ENCODE data around the gene DDX46. TPM values are rescaled to one million over a fixed set of nuclear protein-coding genes. Genes with fewer than 3 reads are reported as not detected.

The DDX46 gene
- total RNA-seq, 1 donor from 2014 or later = 59.4 TPM

GRCh38 chr5:134817006-134817405 lies 58.4 kb downstream of the DDX46 start:
- H3K4me3 Mint-ChIP-seq (ENCODE audit: unreplicated experiment) = no peak overlapping the region
- no peaks in the 10 kb centered on the region for H3K9me3 Mint-ChIP-seq (ENCODE audit: unreplicated experiment)
- H3K27me3 Mint-ChIP-seq (ENCODE audit: unreplicated experiment) = no peaks in the 10 kb centered on the region
- H3K36me3 Mint-ChIP-seq (ENCODE audit: low read depth, unreplicated experiment) = peaks cover 15% of the 10 kb centered on the region
- no peak for TF ChIP-seq CTCF (IDR thresholded peaks at IDR 0.05; ENCODE audit: unreplicated experiment)
- no peak overlapping the region for H3K27ac Mint-ChIP-seq (ENCODE audit: unreplicated experiment)
- DNase-seq (ENCODE audit: low spot score) = no peak
- no peaks in the 10 kb centered on the region for H3K4me1 Mint-ChIP-seq (ENCODE audit: unreplicated experiment)

GRCh38 chr5:134818776-134819175 lies 60.2 kb downstream of the DDX46 start:
- H3K4me3 Mint-ChIP-seq (ENCODE audit: unreplicated experiment) = no peak overlapping the region
- H3K27ac Mint-ChIP-seq (ENCODE audit: unreplicated experiment) = no peak overlapping the region
- no peaks in the 10 kb centered on the region for H3K9me3 Mint-ChIP-seq (ENCODE audit: unreplicated experiment)
- H3K36me3 Mint-ChIP-seq (ENCODE audit: low read depth, unreplicated experiment) = peaks cover 14% of the 10 kb centered on the region
- H3K4me1 Mint-ChIP-seq (ENCODE audit: unreplicated experiment) = no peaks in the 10 kb centered on the region
- TF ChIP-seq CTCF (IDR thresholded peaks at IDR 0.05; ENCODE audit: unreplicated experiment) = no peak
- H3K27me3 Mint-ChIP-seq (ENCODE audit: unreplicated experiment) = no peaks in the 10 kb centered on the region
- no peak for DNase-seq (ENCODE audit: low spot score)

GRCh38 chr5:134819407-134819963 lies 60.9 kb downstream of the DDX46 start:
- peaks cover 14% of the 10 kb centered on the region for H3K36me3 Mint-ChIP-seq (ENCODE audit: low read depth, unreplicated experiment)
- no peaks in the 10 kb centered on the region for H3K9me3 Mint-ChIP-seq (ENCODE audit: unreplicated experiment)
- H3K4me3 Mint-ChIP-seq (ENCODE audit: unreplicated experiment) = no peak overlapping the region
- no peaks in the 10 kb centered on the region for H3K4me1 Mint-ChIP-seq (ENCODE audit: unreplicated experiment)
- no peak overlapping the region for H3K27ac Mint-ChIP-seq (ENCODE audit: unreplicated experiment)
- H3K27me3 Mint-ChIP-seq (ENCODE audit: unreplicated experiment) = no peaks in the 10 kb centered on the region
- TF ChIP-seq CTCF (IDR thresholded peaks at IDR 0.05; ENCODE audit: unreplicated experiment) = no peak
- DNase-seq (ENCODE audit: low spot score) = no peak

- H3K36me3 Mint-ChIP-seq (ENCODE audit: low read depth, unreplicated experiment) = peaks cover 9% of the 10 kb centered on the region
- H3K4me1 Mint-ChIP-seq (ENCODE audit: unreplicated experiment) = no peaks in the 10 kb centered on the region
- no peak for DNase-seq (ENCODE audit: low spot score)
- TF ChIP-seq CTCF (IDR thresholded peaks at IDR 0.05; ENCODE audit: unreplicated experiment) = no peak
- H3K27ac Mint-ChIP-seq (ENCODE audit: unreplicated experiment) = no peak overlapping the region
- no peaks in the 10 kb centered on the region for H3K27me3 Mint-ChIP-seq (ENCODE audit: unreplicated experiment)
- no peak overlapping the region for H3K4me3 Mint-ChIP-seq (ENCODE audit: unreplicated experiment)
- H3K9me3 Mint-ChIP-seq (ENCODE audit: unreplicated experiment) = no peaks in the 10 kb centered on the region
These were observed 63.3 kb downstream of the DDX46 start for GRCh38 chr5:134821841-134822240.

DNA sequence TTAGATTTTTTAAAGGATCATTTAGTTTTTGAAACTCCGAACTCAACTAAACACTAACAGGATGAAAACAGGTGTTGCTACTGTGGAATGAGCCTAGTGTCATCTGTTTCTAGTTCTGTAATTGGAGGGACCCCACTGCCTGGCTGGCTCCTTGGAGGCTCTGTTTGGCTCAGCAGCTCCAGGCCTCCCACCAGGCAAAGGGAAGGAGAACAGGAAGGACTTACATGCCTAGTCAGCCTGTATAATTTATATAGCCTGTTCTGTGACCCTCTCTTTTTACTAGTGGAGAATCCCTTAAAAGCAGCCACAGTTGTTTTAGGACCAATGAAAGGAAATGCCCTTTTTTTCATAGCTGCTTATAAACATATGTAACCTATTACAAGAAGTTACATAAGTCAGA lies 66.1 kb downstream of the DDX46 start:
- no peak for TF ChIP-seq CTCF (IDR thresholded peaks at IDR 0.05; ENCODE audit: unreplicated experiment)
- no peak for DNase-seq (ENCODE audit: low spot score)
- H3K4me3 Mint-ChIP-seq (ENCODE audit: unreplicated experiment) = no peak overlapping the region
- no peaks in the 10 kb centered on the region for H3K4me1 Mint-ChIP-seq (ENCODE audit: unreplicated experiment)
- no peaks in the 10 kb centered on the region for H3K27me3 Mint-ChIP-seq (ENCODE audit: unreplicated experiment)
- H3K9me3 Mint-ChIP-seq (ENCODE audit: unreplicated experiment) = no peaks in the 10 kb centered on the region
- H3K36me3 Mint-ChIP-seq (ENCODE audit: low read depth, unreplicated experiment) = peaks cover 4% of the 10 kb centered on the region
- H3K27ac Mint-ChIP-seq (ENCODE audit: unreplicated experiment) = no peak overlapping the region

All from endothelial cell (in vitro differentiated cells).